Thoracic aorta (tissue), 2 donors: Measurements from ENCODE around the gene SYTL2. TPM values are rescaled to one million over a fixed set of nuclear protein-coding genes. Genes with fewer than 3 reads are reported as not detected.

Source experiments
- ATAC-seq: fragments of 150-250 bp; one replicate; pipeline ENCODE4 v1.8.0; 2017; ENCODE audit warnings: low read depth; ENCODE audit not compliant: insufficient number of reproducible peaks, low FRiP score
- DNase-seq: peaks from one replicate; pipeline ENCODE4 v3.0.0-alpha.2; 2020; ENCODE audit warnings: low spot score
- H3K27ac ChIP-seq, 2 donors: fragments of 200-600 bp; sonication (generic); 1 replicate in 1 of 2; 2 replicates in 1 of 2; pipeline ENCODE4 v1.5.1; 2016; ENCODE audit warnings: mild to moderate bottlenecking in 2 of 2, moderate library complexity in 2 of 2
- H3K27me3 ChIP-seq: fragments of 200-600 bp; sonication (generic); replicated peaks from 2 replicates; pipeline ENCODE4 v1.6.0; 2016; ENCODE audit warnings: mild to moderate bottlenecking; ENCODE audit not compliant: insufficient read depth
- H3K36me3 ChIP-seq: fragments of 200-600 bp; sonication (generic); one replicate; pipeline ENCODE4 v1.5.1; 2016
- H3K4me1 ChIP-seq, 2 donors: fragments of 200-600 bp; sonication (generic); 1 replicate in 1 of 2; 2 replicates in 1 of 2; pipeline versions ENCODE4 v1.5.1 to v1.6.0; 2016; ENCODE audit warnings: low read depth in 2 of 2, mild to moderate bottlenecking in 1 of 2; ENCODE audit not compliant: control insufficient read depth in 1 of 2
- H3K4me3 ChIP-seq: fragments of 200-600 bp; sonication (generic); 2 replicates; pipeline ENCODE4 v1.5.1; 2016; ENCODE audit warnings: mild to moderate bottlenecking
- H3K9me3 ChIP-seq: fragments of 200-600 bp; sonication (generic); 2 replicates; pipeline ENCODE4 v1.5.1; 2016
- total RNA-seq, 2 donors: library from RNA; depleted of rRNA; stranded (reverse); fragments of >200 nt; gene quantifications; one replicate each; pipeline versions ENCODE4 v1.1.0 to v1.2.3, GENCODE V29; 2016
- TF ChIP-seq, protein P1 (sequence below): fragments of 200-600 bp; sonication (generic); IDR thresholded peaks from one replicate; pipeline ENCODE4 v1.5.1; 2019; ENCODE audit warnings: antibody characterized with exemption

The SYTL2 gene
- total RNA-seq, 2 donors from 2014 or later, result 27.8 to 36.0 TPM

DNA sequence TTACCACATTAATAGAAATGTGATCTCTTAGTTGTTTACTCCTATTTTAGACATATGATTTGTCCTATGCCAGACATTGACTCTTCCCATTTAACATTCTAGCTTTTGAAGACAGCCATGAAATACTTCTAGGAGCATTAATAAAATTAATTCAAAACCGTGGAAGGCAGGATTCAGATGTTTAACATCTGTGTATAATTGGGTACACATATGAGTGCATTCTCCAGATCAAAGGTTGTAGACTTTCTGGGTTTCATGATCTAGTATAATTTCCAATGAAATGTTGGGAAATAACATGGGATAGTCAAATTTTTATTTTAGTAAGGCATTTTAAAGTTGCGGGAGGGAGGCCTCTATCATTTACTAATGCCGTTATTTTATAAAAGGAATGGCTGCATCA lies 89.8 kb downstream of the SYTL2 start:
- no peak for ATAC-seq
- no peaks in the 10 kb centered on the region for H3K36me3 ChIP-seq
- H3K4me3 ChIP-seq, result no peak overlapping the region
- no peaks in the 10 kb centered on the region for H3K27me3 ChIP-seq
- no peak for DNase-seq
- TF ChIP-seq, protein P1, sequence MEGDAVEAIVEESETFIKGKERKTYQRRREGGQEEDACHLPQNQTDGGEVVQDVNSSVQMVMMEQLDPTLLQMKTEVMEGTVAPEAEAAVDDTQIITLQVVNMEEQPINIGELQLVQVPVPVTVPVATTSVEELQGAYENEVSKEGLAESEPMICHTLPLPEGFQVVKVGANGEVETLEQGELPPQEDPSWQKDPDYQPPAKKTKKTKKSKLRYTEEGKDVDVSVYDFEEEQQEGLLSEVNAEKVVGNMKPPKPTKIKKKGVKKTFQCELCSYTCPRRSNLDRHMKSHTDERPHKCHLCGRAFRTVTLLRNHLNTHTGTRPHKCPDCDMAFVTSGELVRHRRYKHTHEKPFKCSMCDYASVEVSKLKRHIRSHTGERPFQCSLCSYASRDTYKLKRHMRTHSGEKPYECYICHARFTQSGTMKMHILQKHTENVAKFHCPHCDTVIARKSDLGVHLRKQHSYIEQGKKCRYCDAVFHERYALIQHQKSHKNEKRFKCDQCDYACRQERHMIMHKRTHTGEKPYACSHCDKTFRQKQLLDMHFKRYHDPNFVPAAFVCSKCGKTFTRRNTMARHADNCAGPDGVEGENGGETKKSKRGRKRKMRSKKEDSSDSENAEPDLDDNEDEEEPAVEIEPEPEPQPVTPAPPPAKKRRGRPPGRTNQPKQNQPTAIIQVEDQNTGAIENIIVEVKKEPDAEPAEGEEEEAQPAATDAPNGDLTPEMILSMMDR, result no peak
- H3K9me3 ChIP-seq, result no peaks in the 10 kb centered on the region
- H3K4me1 ChIP-seq, result peaks cover 0 to 12% of the 10 kb centered on the region in 2 donors
- H3K27ac ChIP-seq, result no peak overlapping the region

- peaks cover 0 to 12% of the 10 kb centered on the region in 2 donors for H3K4me1 ChIP-seq
- peak overlapping the region; percentile 39 to 65 for H3K27ac ChIP-seq
- DNase-seq (no peak), ATAC-seq (peak; percentile 61)
- peak overlapping the region; percentile 53 for H3K4me3 ChIP-seq
- H3K27me3 ChIP-seq, result no peaks in the 10 kb centered on the region
- no peaks in the 10 kb centered on the region for H3K36me3 ChIP-seq
- no peaks in the 10 kb centered on the region for H3K9me3 ChIP-seq
- TF ChIP-seq, protein P1, result no peak
These were observed 91.7 kb downstream of the SYTL2 start for GRCh38 chr11:85718991-85719807.

- Histone ChIP-seq H3K27me3 (no peaks in the 10 kb centered on the region), H3K27ac (peak overlapping the region; percentile 39 to 65), H3K9me3 (no peaks in the 10 kb centered on the region), H3K4me3 (peak overlapping the region; percentile 53), H3K4me1 (peaks cover 0 to 12% of the 10 kb centered on the region in 2 donors), H3K36me3 (no peaks in the 10 kb centered on the region)
- ATAC-seq (no peak), DNase-seq (no peak)
- TF ChIP-seq, protein P1, result no peak
These were observed 92.6 kb downstream of the SYTL2 start for GRCh38 chr11:85718126-85718943.

- ATAC-seq (no peak), DNase-seq (no peak)
- peaks cover 0 to 12% of the 10 kb centered on the region in 2 donors for H3K4me1 ChIP-seq
- TF ChIP-seq, protein P1, result no peak
- H3K27ac ChIP-seq, result no peak overlapping the region
- H3K36me3 ChIP-seq, result no peaks in the 10 kb centered on the region
- no peaks in the 10 kb centered on the region for H3K27me3 ChIP-seq
- H3K9me3 ChIP-seq, result no peaks in the 10 kb centered on the region
- no peak overlapping the region for H3K4me3 ChIP-seq
These were observed 93.5 kb downstream of the SYTL2 start for GRCh38 chr11:85717429-85717828.

DNA sequence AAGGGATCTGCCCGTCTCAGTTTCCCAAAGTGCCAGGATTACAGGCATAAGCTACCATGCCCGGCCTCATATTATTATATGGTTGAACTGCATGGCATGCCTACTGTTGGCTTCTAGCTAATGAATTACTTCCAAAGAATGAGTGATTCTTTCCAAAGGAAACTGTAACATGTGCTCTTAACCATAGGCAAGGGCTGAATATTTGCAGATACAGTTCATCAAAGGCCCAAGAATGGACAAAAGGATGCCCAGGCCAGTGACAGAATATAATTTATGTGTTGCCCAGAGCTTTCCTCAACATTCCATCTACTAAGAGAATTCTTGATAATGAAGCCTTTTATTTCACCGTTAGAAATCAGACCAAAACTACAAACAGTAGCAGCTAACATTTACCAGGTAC lies 98.0 kb downstream of the SYTL2 start:
- TF ChIP-seq, protein P1, result no peak

More for the DNA sequence above, 98.0 kb downstream of the SYTL2 start:
- Histone ChIP-seq H3K27me3 (no peaks in the 10 kb centered on the region), H3K27ac (no peak overlapping the region), H3K4me3 (no peak overlapping the region), H3K4me1 (no peaks in the 10 kb centered on the region), H3K9me3 (no peaks in the 10 kb centered on the region), H3K36me3 (no peaks in the 10 kb centered on the region)
- DNase-seq, result no peak
- no peak for ATAC-seq
